ENCODE data around the gene HCFC1. TPM values are rescaled to one million over a fixed set of nuclear protein-coding genes. Genes with fewer than 3 reads are reported as not detected.

Gene HCFC1
- polyA plus RNA-seq, 2 of the 4 experiments (the other 2 are of a cell fraction): 4.4 to 33.3 TPM

- Histone ChIP-seq H3K4me2 (no peak overlapping the region), H3K27ac (no peak overlapping the region), H3K9me3 (no peaks in the 10 kb centered on the region), H3K4me1 (no peaks in the 10 kb centered on the region), H3K4me3 (no peak overlapping the region)
- ChIA-PET POLR2A (interaction anchor here (1.4 kb wide), 1 partner anchor 9 kb away, joined by 4 read pairs; no protein-coding TSS in a partner anchor), CTCF (interaction anchor here (1.1 to 25.1 kb wide), 2 partner anchors 26 to 100 kb away, joined by 3 to 363 read pairs; partner anchors contain the start of gene RENBP)
- WGBS (ENCODE audit: missing lambda C conversion rate): 62% methylated on average over 9 of the region's 13 CpGs
- ATAC-seq: no peak
- DNase-seq (ENCODE audit: low read depth in 1 of 2, low spot score in 1 of 2): no peak
- TF ChIP-seq SREBF2 (IDR thresholded peaks at IDR 0.05) (no peak), RAD21 (conservative IDR thresholded peaks at IDR 0.05 in 1 of 2, IDR thresholded peaks at IDR 0.05 in 1 of 2) (no peak), ZSCAN20 (CRISPR knock-in tag; IDR thresholded peaks at IDR 0.05) (no peak), MYC (IDR thresholded peaks at IDR 0.05; ENCODE audit: borderline replicate concordance, low read length) (no peak), MAFK (IDR thresholded peaks at IDR 0.05; ENCODE audit: partially characterized antibody) (no peak), HES2 (IDR thresholded peaks at IDR 0.05) (no peak), HOXA7 (CRISPR knock-in tag; IDR thresholded peaks at IDR 0.05) (no peak), ELK1 (IDR thresholded peaks at IDR 0.05; ENCODE audit: low read depth, low read length) (no peak), REST (IDR thresholded peaks at IDR 0.05) (no peak), ATOH8 (CRISPR knock-in tag; IDR thresholded peaks at IDR 0.05; ENCODE audit: low read depth) (no peak)
- FAIRE-seq: no peak
Observed at GRCh38 chrX:153919281-153919680, 52.3 kb downstream of the HCFC1 start.

GRCh38 chrX:153917869-153918268 is 53.7 kb downstream of the HCFC1 start:
- WGBS (ENCODE audit: missing lambda C conversion rate): 63% methylated on average over 6 of the region's 6 CpGs
- ChIA-PET CTCF (interaction anchor here (0.6 to 25.1 kb wide), 4 partner anchors 9 to 159 kb away, joined by 3 to 363 read pairs (median 3); partner anchors contain the start of gene RENBP), POLR2A (interaction anchor here (0.8 to 1.4 kb wide), 2 partner anchors 11 kb away, joined by 3 to 4 read pairs; no protein-coding TSS in a partner anchor)
- TF ChIP-seq NR3C1 (IDR thresholded peaks at IDR 0.05) (no peak), POLR2AphosphoS2 (conservative IDR thresholded peaks at IDR 0.05; ENCODE audit: low read length) (no peak), NPAS2 (CRISPR knock-in tag; IDR thresholded peaks at IDR 0.05; ENCODE audit: borderline replicate concordance) (no peak), ESRRA (IDR thresholded peaks at IDR 0.05; ENCODE audit: borderline replicate concordance, low read length) (no peak), BHLHE40 (IDR thresholded peaks at IDR 0.05; ENCODE audit: low read depth, low read length) (no peak), MYC (IDR thresholded peaks at IDR 0.05; ENCODE audit: borderline replicate concordance, low read length) (no peak), CTCF (IDR thresholded peaks at IDR 0.05) (no peak), POLR2A (IDR thresholded peaks at IDR 0.05; ENCODE audit: low read length) (no peak), REST (IDR thresholded peaks at IDR 0.05) (no peak), PBX3 (IDR thresholded peaks at IDR 0.05) (no peak), ZFP36 (IDR thresholded peaks at IDR 0.05; ENCODE audit: borderline replicate concordance, partially characterized antibody) (no peak), E2F6 (IDR thresholded peaks at IDR 0.05; ENCODE audit: borderline replicate concordance, low read depth) (no peak), JUNB (IDR thresholded peaks at IDR 0.05) (no peak), EHF (CRISPR knock-in tag; IDR thresholded peaks at IDR 0.05) (no peak), EHMT2 (IDR thresholded peaks at IDR 0.05; ENCODE audit: low read depth) (no peak)

More at GRCh38 chrX:153917869-153918268, 53.7 kb downstream of the HCFC1 start:
- FAIRE-seq (no peak), ATAC-seq (no peak), DNase-seq (ENCODE audit: low read depth in 1 of 2, low spot score in 1 of 2) (no peak)
- H3K27ac ChIP-seq: no peak overlapping the region
- no peak overlapping the region for H3K4me3 ChIP-seq
- no peaks in the 10 kb centered on the region for H3K9me3 ChIP-seq
- no peaks in the 10 kb centered on the region for H3K4me1 ChIP-seq
- no peak overlapping the region for H3K4me2 ChIP-seq

All from A549 (cell line).